Uterus (tissue), 4 donors: ENCODE measurements around the gene ST6GALNAC3. TPM values are rescaled to one million over a fixed set of nuclear protein-coding genes. Genes with fewer than 3 reads are reported as not detected.

Experiments
- DNase-seq, 2 donors: peaks; one replicate each; pipeline ENCODE4 v3.0.0-alpha.2; 2019 to 2020
- H3K27ac ChIP-seq, 2 donors: fragments of 200-600 bp; sonication (generic); 1 replicate in 1 of 2; 2 replicates in 1 of 2; pipeline ENCODE4 v1.5.1; 2016 to 2018
- H3K27me3 ChIP-seq, 2 donors: fragments of 200-600 bp; sonication (generic); one replicate each; pipeline ENCODE4 v1.5.1; 2018 to 2019; ENCODE audit warnings: control low read depth in 1 of 2
- H3K36me3 ChIP-seq, 2 donors: fragments of 200-600 bp; sonication (generic); one replicate each; pipeline ENCODE4 v1.5.1; 2019; ENCODE audit warnings: control low read depth in 1 of 2
- H3K4me1 ChIP-seq, 2 donors: fragments of 200-600 bp; sonication (generic); one replicate each; pipeline ENCODE4 v1.5.1; 2018 to 2019; ENCODE audit warnings: control low read depth in 1 of 2
- H3K4me3 ChIP-seq, 2 donors: fragments of 200-600 bp; sonication (generic); 1 replicate in 1 of 2; 2 replicates in 1 of 2; pipeline ENCODE4 v1.5.1; 2018 to 2019; ENCODE audit warnings: mild to moderate bottlenecking in 1 of 2
- H3K9me3 ChIP-seq, 2 donors: fragments of 200-600 bp; sonication (generic); one replicate each; pipeline ENCODE4 v1.5.1; 2019; ENCODE audit warnings: control low read depth in 1 of 2
- POLR2A ChIP-seq, 2 donors: fragments of 450-650 bp; IDR thresholded peaks; one replicate each; pipeline ENCODE4 v1.6.1; 2016; ENCODE audit warnings: antibody characterized with exemption in 2 of 2, mild to moderate bottlenecking in 1 of 2, moderate library complexity in 1 of 2
- intact Hi-C: fragments of 100-400 bp; cut with DNase I; formaldehyde crosslinking; loops from one replicate; pipeline ENCODE4 v1.15.1; 2023; ENCODE audit warnings: low total_unique reads
- total RNA-seq, 4 donors: library from RNA; depleted of rRNA in 3 of 4; stranded (reverse); fragments of >200 nt in 3 of 4; gene quantifications; one replicate each; pipeline versions ENCODE4 v1.1.0 to v1.2.4, GENCODE V29; 2014 to 2023
- TF ChIP-seq, protein P1 (sequence below), 4 experiments: fragments of 200-600 bp in 2 of 4; fragments of 450-650 bp in 2 of 4; sonication (generic) in 2 of 4; IDR thresholded peaks; one replicate each; pipeline ENCODE4 v1.5.1; 2016 to 2019; ENCODE audit warnings: antibody characterized with exemption in 4 of 4, mild to moderate bottlenecking in 2 of 4, moderate library complexity in 1 of 4
- donor health status: DM: yes; HTN: yes; CAD: no.

The ST6GALNAC3 gene
- total RNA-seq, 4 donors from 2014 or later = 6.7 to 43.4 (median 21.1) TPM

DNA sequence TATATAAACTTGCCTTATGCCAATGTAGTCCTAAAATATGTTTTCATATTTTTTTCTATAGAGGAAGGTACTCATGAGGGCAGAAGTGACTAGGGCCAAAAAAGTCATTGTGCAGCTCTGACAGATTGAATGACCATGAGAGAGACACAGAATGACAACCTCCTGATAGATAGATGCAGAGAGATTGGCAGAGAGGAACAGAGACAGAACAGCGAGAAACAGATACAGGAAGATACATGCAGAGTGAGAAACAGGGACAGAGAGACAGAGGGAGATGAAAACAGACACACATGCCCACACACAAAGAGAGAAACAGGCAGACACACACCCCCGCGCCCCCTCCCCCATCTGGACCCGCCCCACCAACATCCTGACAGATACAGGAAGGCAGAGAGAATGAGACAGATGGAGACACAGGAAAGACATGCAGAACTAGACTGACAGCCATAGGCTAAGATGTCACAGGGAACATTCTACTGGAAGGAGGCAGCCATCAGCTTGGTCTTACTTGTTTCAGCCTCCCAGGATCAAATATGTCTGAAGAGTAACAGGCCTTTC, 211.1 kb downstream of the ST6GALNAC3 start:
- no peaks in the 10 kb centered on the region for H3K27me3 ChIP-seq
- no peaks in the 10 kb centered on the region for H3K9me3 ChIP-seq
- no peak for DNase-seq
- intact Hi-C loops = no loop called here
- no peak overlapping the region for H3K4me3 ChIP-seq
- no peak overlapping the region for H3K27ac ChIP-seq
- no peak for TF ChIP-seq POLR2A (IDR thresholded peaks at IDR 0.05)
- TF ChIP-seq, protein P1, sequence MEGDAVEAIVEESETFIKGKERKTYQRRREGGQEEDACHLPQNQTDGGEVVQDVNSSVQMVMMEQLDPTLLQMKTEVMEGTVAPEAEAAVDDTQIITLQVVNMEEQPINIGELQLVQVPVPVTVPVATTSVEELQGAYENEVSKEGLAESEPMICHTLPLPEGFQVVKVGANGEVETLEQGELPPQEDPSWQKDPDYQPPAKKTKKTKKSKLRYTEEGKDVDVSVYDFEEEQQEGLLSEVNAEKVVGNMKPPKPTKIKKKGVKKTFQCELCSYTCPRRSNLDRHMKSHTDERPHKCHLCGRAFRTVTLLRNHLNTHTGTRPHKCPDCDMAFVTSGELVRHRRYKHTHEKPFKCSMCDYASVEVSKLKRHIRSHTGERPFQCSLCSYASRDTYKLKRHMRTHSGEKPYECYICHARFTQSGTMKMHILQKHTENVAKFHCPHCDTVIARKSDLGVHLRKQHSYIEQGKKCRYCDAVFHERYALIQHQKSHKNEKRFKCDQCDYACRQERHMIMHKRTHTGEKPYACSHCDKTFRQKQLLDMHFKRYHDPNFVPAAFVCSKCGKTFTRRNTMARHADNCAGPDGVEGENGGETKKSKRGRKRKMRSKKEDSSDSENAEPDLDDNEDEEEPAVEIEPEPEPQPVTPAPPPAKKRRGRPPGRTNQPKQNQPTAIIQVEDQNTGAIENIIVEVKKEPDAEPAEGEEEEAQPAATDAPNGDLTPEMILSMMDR (IDR thresholded peaks at IDR 0.05) = no peak
- H3K36me3 ChIP-seq = no peaks in the 10 kb centered on the region
- H3K4me1 ChIP-seq = no peaks in the 10 kb centered on the region

DNA sequence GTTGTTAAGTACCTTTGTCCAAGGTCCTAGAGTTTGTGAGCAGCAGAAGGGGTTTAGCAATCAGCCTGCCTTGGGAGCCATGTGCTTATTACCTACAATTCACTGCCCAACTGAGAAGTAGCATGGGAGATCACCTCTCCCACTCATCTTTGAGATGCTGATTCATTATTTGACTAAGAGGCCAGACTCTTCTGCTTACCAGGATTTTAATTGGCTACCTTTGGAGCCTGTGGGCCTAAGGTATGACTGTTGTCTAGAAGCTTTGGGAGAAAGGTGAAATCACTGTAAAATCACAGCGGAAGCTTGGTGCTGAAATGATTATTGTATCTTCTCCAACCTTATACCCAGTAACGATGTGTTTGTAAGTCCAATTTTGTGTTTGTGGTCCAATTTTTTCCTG, 213.4 kb downstream of the ST6GALNAC3 start:
- Histone ChIP-seq H3K27me3 (no peaks in the 10 kb centered on the region), H3K36me3 (no peaks in the 10 kb centered on the region), H3K9me3 (no peaks in the 10 kb centered on the region), H3K27ac (no peak overlapping the region), H3K4me1 (no peaks in the 10 kb centered on the region), H3K4me3 (no peak overlapping the region)
- no peak for DNase-seq
- intact Hi-C loops = no loop called here
- TF ChIP-seq, protein P1 (IDR thresholded peaks at IDR 0.05) = no peak
- TF ChIP-seq POLR2A (IDR thresholded peaks at IDR 0.05) = no peak

DNA sequence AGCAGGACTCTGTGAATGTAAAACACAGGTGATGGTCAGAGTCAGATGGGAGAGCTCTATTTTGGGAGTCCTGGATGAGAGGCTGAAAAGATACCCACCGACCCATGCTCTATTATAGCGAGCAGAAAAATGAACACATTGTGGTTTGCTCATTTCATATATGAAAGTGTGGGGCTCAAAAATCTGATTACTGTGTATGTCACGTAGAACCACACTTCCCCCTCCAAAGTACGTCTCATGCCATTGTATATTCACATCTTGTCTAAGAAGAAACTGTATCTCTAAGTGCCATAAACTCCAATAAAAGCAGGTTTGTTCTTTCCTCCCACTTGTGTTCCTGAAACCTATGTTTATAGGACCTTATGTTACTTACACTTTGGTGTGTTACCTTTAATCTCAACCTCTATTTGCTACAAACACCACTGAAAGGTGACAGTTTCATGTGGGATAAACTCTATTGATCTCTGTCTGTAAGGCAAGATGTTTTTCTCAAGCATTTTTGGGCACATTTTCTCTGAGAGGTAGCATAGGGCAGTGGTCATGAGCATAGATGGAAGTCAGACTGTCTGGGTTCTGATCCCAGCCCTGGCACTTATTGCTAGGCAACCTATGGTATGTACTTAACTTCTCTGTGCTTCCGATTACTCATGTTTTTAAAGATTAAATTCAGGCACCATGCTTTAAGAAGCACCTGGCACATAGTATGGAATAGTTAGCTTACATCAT, 214.4 kb downstream of the ST6GALNAC3 start:
- Histone ChIP-seq H3K27me3 (no peaks in the 10 kb centered on the region), H3K9me3 (no peaks in the 10 kb centered on the region), H3K4me3 (no peak overlapping the region), H3K4me1 (no peaks in the 10 kb centered on the region), H3K36me3 (no peaks in the 10 kb centered on the region), H3K27ac (no peak overlapping the region)
- DNase-seq = no peak
- intact Hi-C loops = no loop called here
- no peak for TF ChIP-seq POLR2A (IDR thresholded peaks at IDR 0.05)
- TF ChIP-seq, protein P1 (IDR thresholded peaks at IDR 0.05) = no peak

DNA sequence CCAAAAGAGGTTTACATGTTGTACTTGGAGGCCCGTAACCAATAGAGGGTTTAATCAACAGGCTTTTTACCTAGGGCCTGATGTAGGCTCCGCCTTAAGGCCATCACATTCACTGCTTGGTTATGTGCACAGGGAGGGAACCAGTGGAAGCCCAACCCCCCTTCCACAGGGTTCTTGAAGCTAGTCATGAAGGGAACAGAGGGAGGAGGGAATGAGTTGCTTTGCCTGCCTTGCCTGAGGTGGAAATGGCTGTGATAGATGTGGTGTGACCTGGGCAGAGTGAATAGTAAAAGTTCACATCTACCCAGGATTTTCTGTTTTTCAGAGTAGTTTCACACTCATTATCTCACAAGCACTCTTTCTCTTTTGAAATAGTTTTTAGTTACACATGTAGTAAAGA, 215.1 kb downstream of the ST6GALNAC3 start:
- H3K27me3 ChIP-seq = no peaks in the 10 kb centered on the region
- H3K4me1 ChIP-seq = no peaks in the 10 kb centered on the region
- H3K36me3 ChIP-seq = no peaks in the 10 kb centered on the region
- DNase-seq = no peak
- intact Hi-C loops = no loop called here
- TF ChIP-seq, protein P1 (IDR thresholded peaks at IDR 0.05) = no peak
- no peak for TF ChIP-seq POLR2A (IDR thresholded peaks at IDR 0.05)
- H3K27ac ChIP-seq = no peak overlapping the region
- no peaks in the 10 kb centered on the region for H3K9me3 ChIP-seq
- no peak overlapping the region for H3K4me3 ChIP-seq

DNA sequence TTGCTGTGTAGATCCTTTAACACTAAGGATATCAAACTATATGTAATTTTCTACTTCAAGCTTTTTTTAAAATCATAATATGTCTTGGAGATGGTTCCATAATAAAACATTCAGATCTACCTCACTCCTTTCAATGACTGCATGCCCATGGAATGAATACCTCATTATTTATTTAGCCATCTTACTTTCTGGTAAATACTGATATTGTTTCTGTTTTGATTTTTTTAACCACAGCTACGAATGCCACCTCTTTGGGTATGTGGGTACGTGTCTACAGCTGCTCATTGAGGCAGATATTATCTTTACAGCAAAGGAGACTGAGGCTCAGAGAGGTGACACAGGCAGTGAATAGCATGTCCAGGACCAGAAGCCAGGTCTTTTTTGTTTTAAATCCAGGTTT, 215.7 kb downstream of the ST6GALNAC3 start:
- Histone ChIP-seq H3K27ac (no peak overlapping the region), H3K9me3 (no peaks in the 10 kb centered on the region), H3K36me3 (no peaks in the 10 kb centered on the region), H3K27me3 (no peaks in the 10 kb centered on the region), H3K4me1 (no peaks in the 10 kb centered on the region), H3K4me3 (no peak overlapping the region)
- TF ChIP-seq, protein P1 (IDR thresholded peaks at IDR 0.05) = no peak
- no peak for TF ChIP-seq POLR2A (IDR thresholded peaks at IDR 0.05)
- intact Hi-C loops = no loop called here
- no peak for DNase-seq
